Stimulated activated CD8-positive, alpha-beta memory T cell treated with anti-CD3 and anti-CD28 coated beads, Interleukin-15, amount 100 ng/mL, for 4 hours (primary cell): ENCODE data around the gene CAPNS2.
"Not testable (repeated sequence)": the region's sequence is repeated elsewhere in the genome, so short reads cannot be mapped to it uniquely, and the experiment has no call there.

Experiments
- DNase-seq, 2 donors: peaks; one replicate each; pipeline ENCODE4 v3.0.0-alpha.2; 2020; ENCODE audit warnings: low read depth in 2 of 2

CAPNS2 gene

GRCh38 chr16:55568207-55568606, 1.7 kb downstream of the CAPNS2 start:
- DNase-seq, result no peak

- no peak for DNase-seq
Measured at GRCh38 chr16:55569025-55569424, 2.5 kb downstream of the CAPNS2 start.

GRCh38 chr16:55570159-55570558, 3.7 kb downstream of the CAPNS2 start:
- DNase-seq, result no peak

- DNase-seq, result no peak
Measured at GRCh38 chr16:55571191-55571897, 4.9 kb downstream of the CAPNS2 start.

- DNase-seq, result no peak
Measured at GRCh38 chr16:55572439-55572838, 6.0 kb downstream of the CAPNS2 start.

- no peak for DNase-seq
Measured at GRCh38 chr16:55574811-55575210, 8.3 kb downstream of the CAPNS2 start.

- no peak for DNase-seq
Measured at GRCh38 chr16:55575496-55575895, 9.0 kb downstream of the CAPNS2 start.

GRCh38 chr16:55576384-55576783, 9.9 kb downstream of the CAPNS2 start:
- no peak for DNase-seq

GRCh38 chr16:55577887-55578286, 11.4 kb downstream of the CAPNS2 start:
- DNase-seq, result no peak

GRCh38 chr16:55585631-55586030, 19.1 kb downstream of the CAPNS2 start:
- no peak for DNase-seq

- no peak for DNase-seq
Measured at GRCh38 chr16:55588799-55589198, 22.3 kb downstream of the CAPNS2 start.

- no peak for DNase-seq
Measured at GRCh38 chr16:55592306-55592705, 25.8 kb downstream of the CAPNS2 start.

GRCh38 chr16:55597928-55598327, 31.4 kb downstream of the CAPNS2 start:
- no peak for DNase-seq

- no peak for DNase-seq
Measured at GRCh38 chr16:55605754-55606336, 39.4 kb downstream of the CAPNS2 start.

- DNase-seq, result no peak
Measured at GRCh38 chr16:55613613-55614335, 47.3 kb downstream of the CAPNS2 start.

GRCh38 chr16:55615071-55615470, 48.6 kb downstream of the CAPNS2 start:
- DNase-seq, result no peak

- DNase-seq, result not testable (repeated sequence)
Measured at GRCh38 chr16:55615670-55616069, 49.2 kb downstream of the CAPNS2 start.
